22Rv1 (cell line): ENCODE results near the gene TMEM240.
"Not testable (repeated sequence)": the region's sequence is repeated elsewhere in the genome, so short reads cannot be mapped to it uniquely, and the experiment has no call there.

Experiments used
- H3K27ac ChIP-seq: fragments of 450-650 bp; 2 replicates; pipeline ENCODE4 v1.5.1; 2017
- ZFX ChIP-seq: fragments of 450-650 bp; IDR thresholded peaks from 2 replicates; pipeline ENCODE4 v1.6.1; 2017; ENCODE audit warnings: antibody characterized with exemption, borderline replicate concordance
- TF ChIP-seq, protein P1 (sequence below): fragments of 450-650 bp; IDR thresholded peaks from 2 replicates; pipeline ENCODE4 v1.5.1; 2017; ENCODE audit warnings: mild to moderate bottlenecking

TMEM240 gene

DNA sequence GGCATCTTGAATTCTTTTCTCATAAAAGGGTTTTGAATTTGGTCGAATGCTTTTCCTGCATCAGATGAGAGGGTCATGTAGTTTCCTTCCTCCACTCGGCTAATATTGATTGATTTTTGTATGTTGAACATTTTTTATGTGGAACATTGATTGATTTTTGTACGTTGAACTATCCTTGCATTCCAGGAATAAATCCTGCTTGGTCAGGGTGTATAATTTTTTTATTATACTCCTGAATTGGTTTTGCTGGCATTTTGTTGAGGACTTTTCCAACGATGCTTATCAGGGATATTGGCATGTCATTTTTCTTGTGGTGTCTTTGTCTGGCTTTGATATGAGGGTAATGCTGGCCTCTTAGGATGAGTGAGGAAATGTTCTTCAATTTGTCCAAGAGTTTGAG lies 8.5 kb downstream of the TMEM240 start:
- H3K27ac ChIP-seq = no peak overlapping the region
- no peak for TF ChIP-seq ZFX
- TF ChIP-seq, protein P1, sequence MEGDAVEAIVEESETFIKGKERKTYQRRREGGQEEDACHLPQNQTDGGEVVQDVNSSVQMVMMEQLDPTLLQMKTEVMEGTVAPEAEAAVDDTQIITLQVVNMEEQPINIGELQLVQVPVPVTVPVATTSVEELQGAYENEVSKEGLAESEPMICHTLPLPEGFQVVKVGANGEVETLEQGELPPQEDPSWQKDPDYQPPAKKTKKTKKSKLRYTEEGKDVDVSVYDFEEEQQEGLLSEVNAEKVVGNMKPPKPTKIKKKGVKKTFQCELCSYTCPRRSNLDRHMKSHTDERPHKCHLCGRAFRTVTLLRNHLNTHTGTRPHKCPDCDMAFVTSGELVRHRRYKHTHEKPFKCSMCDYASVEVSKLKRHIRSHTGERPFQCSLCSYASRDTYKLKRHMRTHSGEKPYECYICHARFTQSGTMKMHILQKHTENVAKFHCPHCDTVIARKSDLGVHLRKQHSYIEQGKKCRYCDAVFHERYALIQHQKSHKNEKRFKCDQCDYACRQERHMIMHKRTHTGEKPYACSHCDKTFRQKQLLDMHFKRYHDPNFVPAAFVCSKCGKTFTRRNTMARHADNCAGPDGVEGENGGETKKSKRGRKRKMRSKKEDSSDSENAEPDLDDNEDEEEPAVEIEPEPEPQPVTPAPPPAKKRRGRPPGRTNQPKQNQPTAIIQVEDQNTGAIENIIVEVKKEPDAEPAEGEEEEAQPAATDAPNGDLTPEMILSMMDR = no peak

DNA sequence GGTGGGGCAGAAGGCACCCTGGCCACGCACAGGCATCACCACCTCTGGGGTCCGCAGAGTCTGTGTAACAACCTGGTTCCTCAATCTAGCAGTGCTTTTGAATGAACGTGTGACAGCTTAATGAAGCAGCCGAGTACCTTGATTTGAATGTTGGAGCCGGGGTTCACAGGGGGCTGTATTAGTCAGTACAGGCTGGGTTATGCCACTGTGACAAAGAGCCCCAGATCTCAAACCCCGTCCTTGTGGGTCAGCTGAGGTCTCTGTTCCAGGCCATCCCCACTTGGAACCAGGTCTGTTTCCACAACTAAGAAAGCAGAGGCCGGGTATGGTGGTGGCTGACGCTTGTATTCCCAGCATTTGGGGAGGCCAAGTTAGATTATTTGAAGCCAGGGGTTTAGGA lies 10.5 kb downstream of the TMEM240 start:
- TF ChIP-seq, protein P1 = no peak
- TF ChIP-seq ZFX = no peak
- H3K27ac ChIP-seq = no peak overlapping the region

DNA sequence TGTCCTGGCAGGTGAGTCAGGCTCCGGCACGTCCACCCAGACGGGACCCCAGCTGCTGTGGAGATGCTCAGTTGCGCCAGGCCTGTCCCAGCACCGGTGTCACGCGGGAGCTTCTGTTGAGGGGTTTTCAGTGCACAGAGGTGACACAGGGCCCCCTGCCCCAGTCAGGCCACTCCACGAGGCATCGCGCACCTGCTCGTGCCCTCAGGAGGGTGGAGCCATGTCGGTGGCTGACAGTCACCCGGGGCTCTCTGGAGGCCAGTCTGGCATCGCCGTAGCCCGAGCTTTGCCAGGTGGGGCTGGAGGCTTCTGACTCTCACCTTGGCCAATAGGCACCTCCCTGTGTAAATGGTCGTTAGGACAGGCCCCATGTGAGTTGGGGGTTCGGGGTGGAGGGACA lies 11.1 kb downstream of the TMEM240 start:
- no peak overlapping the region for H3K27ac ChIP-seq
- TF ChIP-seq, protein P1 = no peak
- TF ChIP-seq ZFX = no peak

DNA sequence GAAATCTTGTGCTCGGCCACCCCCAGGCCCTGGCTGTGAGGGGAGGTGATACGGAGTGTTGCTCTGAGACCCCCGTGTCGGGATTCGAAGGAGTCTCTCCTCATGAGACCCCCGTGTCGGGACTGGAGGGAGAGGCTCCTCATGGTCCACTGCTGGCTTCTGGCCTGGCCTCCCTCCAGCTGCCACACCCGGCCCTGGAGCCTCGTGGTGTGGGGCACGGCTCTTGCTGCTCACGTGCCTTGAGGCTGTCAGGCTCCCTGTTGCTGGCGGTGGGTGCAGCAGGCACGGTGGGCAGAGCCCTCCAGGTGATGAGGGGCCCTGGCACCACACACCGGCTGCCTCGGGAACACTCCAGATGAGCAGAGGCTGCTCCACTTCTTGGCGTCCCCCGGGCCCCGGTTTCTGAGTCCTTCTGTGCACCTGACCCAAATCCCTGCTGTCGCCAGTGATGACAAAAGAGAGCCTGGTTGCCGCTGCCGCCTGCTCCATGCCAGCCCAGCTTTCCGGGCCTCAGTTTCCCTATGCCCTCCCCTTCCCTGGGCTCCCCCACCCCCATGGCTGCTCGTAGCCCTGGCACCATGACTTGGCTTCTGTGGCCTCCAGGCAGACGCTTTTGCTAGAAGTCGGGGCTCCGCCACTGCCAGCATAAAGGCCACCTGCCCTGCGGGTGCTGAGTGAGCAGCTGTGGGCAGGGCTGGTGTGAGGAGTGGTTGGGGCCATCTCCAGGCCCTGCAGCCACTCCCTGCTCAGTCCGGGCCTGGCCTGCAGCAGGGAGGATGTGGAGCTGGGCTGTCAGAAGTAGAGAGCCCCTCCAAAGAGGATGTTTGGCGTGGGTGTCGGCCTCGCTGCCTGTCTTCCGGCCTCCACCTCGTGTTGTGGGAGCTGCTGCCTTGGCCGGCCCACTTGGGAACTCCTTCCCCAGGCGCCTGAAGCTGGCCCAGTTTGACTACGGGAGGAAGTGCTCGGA lies 11.8 kb downstream of the TMEM240 start:
- TF ChIP-seq, protein P1 = no peak
- no peak for TF ChIP-seq ZFX
- no peak overlapping the region for H3K27ac ChIP-seq

DNA sequence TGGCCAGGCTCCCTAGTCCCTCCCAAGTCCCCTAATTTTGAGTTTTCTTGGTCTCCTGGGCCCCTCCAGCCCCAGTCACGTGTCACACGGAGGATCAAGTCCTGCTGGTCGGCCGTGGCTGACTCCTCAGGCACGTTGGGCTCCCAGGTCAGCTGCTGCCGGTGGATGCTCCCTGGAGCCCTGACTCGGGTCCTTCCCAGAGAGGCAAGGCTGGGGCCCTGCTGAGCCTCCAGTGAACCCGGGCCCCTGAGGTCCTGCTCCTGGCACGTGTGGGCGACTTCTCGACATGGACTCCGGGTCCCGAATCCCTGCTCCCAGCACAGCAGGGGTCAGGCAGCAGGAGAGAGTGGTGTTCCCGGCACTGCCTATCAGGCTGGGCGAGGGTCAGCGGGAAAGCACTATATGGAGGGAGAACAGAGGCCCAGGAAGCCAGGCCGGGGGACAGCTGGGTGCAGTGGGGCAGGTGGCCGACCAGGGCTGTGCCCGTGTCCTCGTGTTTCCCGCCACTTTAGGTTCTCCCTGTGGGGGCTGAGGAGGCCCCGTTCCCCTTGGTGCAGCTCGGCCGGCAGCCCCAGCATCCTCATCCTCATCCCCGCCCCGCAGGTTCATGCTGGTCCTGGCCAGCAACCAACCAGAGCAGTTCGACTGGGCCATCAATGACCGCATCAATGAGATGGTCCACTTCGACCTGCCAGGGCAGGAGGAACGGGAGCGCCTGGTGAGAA lies 13.2 kb downstream of the TMEM240 start:
- H3K27ac ChIP-seq = no peak overlapping the region
- TF ChIP-seq, protein P1 = no peak
- no peak for TF ChIP-seq ZFX

DNA sequence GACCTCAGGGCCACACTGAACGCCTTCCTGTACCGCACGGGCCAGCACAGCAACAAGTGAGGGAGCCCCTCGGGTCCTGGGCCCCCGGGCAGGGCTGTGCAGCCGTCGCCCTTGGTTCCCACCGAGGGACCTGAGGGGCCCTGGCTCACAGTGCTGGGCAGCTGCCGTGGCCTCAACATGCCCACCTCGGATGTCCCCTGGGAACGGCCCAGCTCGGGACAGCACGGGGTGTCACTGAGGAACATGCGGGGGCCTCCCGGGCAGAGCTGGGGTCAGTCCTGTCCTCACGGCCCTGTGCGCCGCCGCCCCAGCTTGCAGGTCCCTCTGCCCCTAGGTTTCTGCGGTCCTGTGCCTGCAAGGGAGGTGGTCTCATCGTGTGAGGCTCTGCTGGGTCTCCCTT lies 13.9 kb downstream of the TMEM240 start:
- not testable (repeated sequence) for H3K27ac ChIP-seq

DNA sequence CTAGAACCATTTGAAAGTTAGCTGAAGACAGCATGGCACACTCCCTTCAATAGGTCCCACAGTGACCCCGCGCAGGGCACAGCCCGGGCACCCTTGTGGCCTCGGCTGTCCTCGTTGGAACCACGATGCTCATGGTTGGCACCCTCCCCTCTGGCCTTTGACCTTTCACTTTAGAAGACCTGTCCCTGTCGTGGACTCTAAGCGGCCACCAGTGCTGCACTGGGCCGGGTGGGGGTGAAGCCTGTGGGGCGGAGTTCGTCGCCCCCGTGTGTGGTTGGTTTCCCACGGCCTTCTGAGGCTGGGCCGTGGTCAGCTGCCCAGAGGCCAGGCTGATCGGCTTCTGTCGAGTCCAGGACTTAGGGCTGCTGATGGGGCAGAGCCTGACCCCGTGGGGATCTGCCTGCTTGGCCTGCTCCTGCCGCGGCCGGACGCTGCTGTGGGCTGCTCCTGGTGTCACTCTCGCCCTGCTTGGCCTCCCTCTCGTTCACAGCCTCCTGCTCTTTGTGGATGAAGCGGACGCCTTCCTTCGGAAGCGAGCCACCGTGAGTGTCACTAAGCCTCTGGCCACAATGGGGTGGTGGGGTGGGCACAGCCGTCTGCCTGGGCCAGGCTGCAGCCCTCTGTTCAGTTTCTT lies 15.6 kb downstream of the TMEM240 start:
- not testable (repeated sequence) for H3K27ac ChIP-seq

DNA sequence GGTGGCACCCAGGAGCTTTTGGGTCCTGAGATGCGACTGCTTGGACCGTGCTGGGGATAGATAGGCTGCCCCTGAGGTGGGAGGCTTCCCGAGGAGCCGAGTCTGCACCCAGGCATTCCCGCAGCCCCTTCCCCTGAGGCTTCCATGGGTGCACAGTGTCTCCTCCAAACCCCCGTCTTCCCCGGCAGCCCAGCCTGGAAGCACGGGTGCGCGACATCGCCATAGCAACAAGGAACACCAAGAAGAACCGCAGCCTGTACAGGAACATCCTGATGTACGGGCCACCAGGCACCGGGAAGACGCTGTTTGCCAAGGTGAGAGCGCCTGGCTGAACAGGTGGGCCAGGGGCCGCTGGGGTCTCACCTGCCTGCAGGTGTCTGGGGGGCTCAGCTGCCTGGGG lies 16.8 kb downstream of the TMEM240 start:
- H3K27ac ChIP-seq = not testable (repeated sequence)

DNA sequence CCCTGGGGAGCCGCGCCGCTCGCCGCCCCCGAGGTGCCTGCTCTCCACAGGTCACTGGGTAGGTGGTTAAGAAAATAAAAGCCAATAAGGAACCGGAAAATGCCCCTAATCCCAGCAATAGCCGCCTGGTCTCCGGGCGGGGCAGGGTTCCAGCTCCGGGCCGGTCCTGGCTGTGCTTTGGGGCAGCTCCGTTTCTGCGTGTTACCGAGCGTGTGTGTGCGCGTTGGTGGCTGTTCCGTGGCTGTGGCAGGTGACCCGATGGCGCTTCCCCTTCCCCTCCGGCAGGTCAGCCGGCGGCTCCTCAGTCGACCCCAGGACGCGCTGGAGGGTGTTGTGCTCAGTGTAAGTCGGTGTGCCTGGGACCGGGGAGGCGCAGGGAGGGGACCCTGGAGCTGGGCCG lies 17.2 kb downstream of the TMEM240 start:
- H3K27ac ChIP-seq = not testable (repeated sequence)

DNA sequence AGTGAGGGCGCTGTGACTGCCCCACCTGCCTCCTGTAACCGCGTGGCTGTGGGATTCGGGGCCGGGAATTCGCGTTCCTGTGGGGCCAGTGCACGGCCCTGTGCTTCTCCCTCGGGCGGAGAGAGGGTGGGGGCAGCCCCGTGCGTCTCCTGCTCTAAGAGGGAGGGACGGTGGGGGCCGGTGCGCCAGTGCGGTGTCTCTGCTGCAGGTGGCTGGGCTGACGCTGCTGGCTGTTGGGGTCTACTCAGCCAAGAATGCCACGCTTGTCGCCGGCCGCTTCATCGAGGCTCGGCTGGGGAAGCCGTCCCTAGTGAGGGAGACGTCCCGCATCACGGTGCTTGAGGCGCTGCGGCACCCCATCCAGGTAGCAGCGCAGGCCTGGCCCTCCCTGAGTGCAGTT lies 17.9 kb downstream of the TMEM240 start:
- not testable (repeated sequence) for H3K27ac ChIP-seq
